Fibroblast of mammary gland (primary cell): ENCODE results near the gene CFAP58.

Experiments
- DNase-seq: peaks from one replicate; pipeline ENCODE4 v3.0.0-alpha.2; 2010; ENCODE audit warnings: low read depth
- H3K4me3 ChIP-seq: 2 replicates; pipeline ENCODE4 v1.5.1; 2011; ENCODE audit warnings: low read depth, mild to moderate bottlenecking, low read length, moderate library complexity; ENCODE audit not compliant: control insufficient read depth
- CTCF ChIP-seq: conservative IDR thresholded peaks from 2 replicates; pipeline ENCODE4 v1.5.1; 2011; ENCODE audit warnings: low read depth, low read length, inconsistent platforms; ENCODE audit not compliant: control insufficient read depth, insufficient read depth

The CFAP58 gene

DNA sequence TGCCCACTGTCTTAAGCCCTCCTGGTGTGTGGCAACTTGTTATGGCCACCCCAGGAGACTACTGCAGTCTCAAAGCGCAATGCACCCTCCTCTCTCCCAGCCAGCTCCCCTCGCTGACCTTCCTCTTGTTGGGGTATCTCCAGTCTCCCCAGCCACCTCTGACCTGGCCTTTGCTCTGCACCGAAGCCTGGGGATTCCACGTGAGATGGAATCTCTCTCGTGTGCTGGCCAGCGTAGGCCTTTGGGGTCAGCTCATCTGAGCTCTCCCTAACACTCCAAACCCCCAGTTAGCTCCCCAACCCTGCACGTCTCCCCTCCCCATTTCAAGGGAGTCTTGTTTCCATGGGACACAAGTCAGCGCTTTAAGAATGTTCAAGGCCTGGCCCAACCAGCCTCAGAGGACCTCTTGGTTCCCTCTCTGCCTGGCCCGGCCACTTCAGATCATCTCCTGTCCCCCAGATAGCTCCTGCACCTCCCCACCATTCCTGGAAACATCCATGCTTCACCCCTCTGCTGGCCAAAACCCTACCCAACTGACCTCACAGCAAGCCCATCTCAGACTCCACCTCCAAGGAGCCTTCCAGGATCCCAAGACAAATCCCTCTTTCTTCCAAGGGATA lies 26.5 kb upstream of the CFAP58 start:
- H3K4me3 ChIP-seq: no peak overlapping the region
- DNase-seq: no peak
- no peak for TF ChIP-seq CTCF

- TF ChIP-seq CTCF: peak; percentile 37
- H3K4me3 ChIP-seq: peak overlapping the region; percentile 45
- DNase-seq: peak; percentile 90
These were observed 25.6 kb upstream of the CFAP58 start for GRCh38 chr10:104327745-104328645.

DNA sequence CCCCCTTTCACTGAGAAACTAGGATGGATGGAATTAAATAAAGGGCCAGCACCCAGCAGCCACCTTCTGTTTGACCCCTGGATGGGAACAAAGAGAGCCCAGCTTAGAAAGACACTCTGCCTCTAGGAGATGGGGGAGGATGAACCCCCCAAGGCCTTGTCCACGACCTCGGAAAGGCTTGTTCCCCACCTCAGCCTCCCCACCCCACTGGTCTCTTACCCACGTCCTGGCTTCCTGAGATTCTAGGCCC lies 25.1 kb upstream of the CFAP58 start:
- no peak for DNase-seq
- TF ChIP-seq CTCF: no peak
- H3K4me3 ChIP-seq: peak overlapping the region; percentile 45

- DNase-seq: peak; percentile 99
These were observed 24.5 kb upstream of the CFAP58 start for GRCh38 chr10:104328896-104329710.

GRCh38 chr10:104329735-104330134 lies 23.9 kb upstream of the CFAP58 start:
- no peak overlapping the region for H3K4me3 ChIP-seq
- no peak for TF ChIP-seq CTCF
- DNase-seq: peak; percentile 96

More at GRCh38 chr10:104328896-104329710, 24.5 kb upstream of the CFAP58 start:
- H3K4me3 ChIP-seq: peak overlapping the region; percentile 45
- no peak for TF ChIP-seq CTCF

GRCh38 chr10:104330168-104331110 lies 23.2 kb upstream of the CFAP58 start:
- H3K4me3 ChIP-seq: no peak overlapping the region
- DNase-seq: peak; percentile 90
- TF ChIP-seq CTCF: no peak
